HepG2 (cell line): ENCODE results near the gene EFNA2. TPM values are rescaled to one million over a fixed set of nuclear protein-coding genes. Genes with fewer than 3 reads are reported as not detected.
A peak's percentile ranks its signal among the peaks of the same experiment; 100 is the strongest.

Experiments used
- KDM4B ChIP-seq: sonication (generic); formaldehyde crosslinking; IDR thresholded peaks from 2 replicates; pipeline ENCODE4 v1.4.0; 2020; ENCODE audit warnings: missing genetic modification reagents
- MED1 ChIP-seq: sonication (generic); formaldehyde crosslinking; IDR thresholded peaks from 2 replicates; pipeline ENCODE4 v1.4.0; 2020; ENCODE audit warnings: missing genetic modification reagents
- MXI1 ChIP-seq: IDR thresholded peaks from 3 replicates; pipeline ENCODE4 v1.6.1; 2012; ENCODE audit warnings: low read depth, low read length, inconsistent platforms, borderline replicate concordance
- PTBP1 ChIP-seq: fragments of 200-400 bp; formaldehyde crosslinking; IDR thresholded peaks from 2 replicates; pipeline ENCODE4 v1.6.1; 2018; ENCODE audit warnings: low read length, low read depth; ENCODE audit not compliant: poor library complexity, severe bottlenecking
- SNAPC2 ChIP-seq: sonication (generic); formaldehyde crosslinking; IDR thresholded peaks from 2 replicates; pipeline ENCODE4 v1.8.1; 2022; ENCODE audit warnings: mild to moderate bottlenecking, missing genetic modification reagents
- TEAD2 ChIP-seq: sonication (generic); formaldehyde crosslinking; IDR thresholded peaks from 2 replicates; pipeline ENCODE4 v1.9.0; 2021; ENCODE audit warnings: missing genetic modification reagents
- ZNF101 ChIP-seq: sonication (generic); formaldehyde crosslinking; IDR thresholded peaks from 2 replicates; pipeline ENCODE4 v1.4.0; 2020; ENCODE audit warnings: mild to moderate bottlenecking, low read depth, missing genetic modification reagents, borderline replicate concordance
- ZNF225 ChIP-seq: sonication (generic); formaldehyde crosslinking; IDR thresholded peaks from 2 replicates; pipeline ENCODE4 v1.4.0; 2020; ENCODE audit warnings: mild to moderate bottlenecking, missing genetic modification reagents
- polyA plus RNA-seq, 8 experiments: library from polyadenylated mRNA; depleted of rRNA in 3 of 8; stranded (reverse) in 7 of 8; unstranded in 1 of 8; fragments of >200 nt; fragmentation: Illumina TruSeq in 4 of 8; extraction: Trizol in 4 of 8; gene quantifications; 2 replicates each; pipeline versions ENCODE4 v1.2.1 to v1.2.3, GENCODE V29; 2011 to 2016; ENCODE audit warnings: low read depth in 4 of 8, missing spikeins in 1 of 8, mixed read lengths in 1 of 8; ENCODE audit not compliant: insufficient read depth in 1 of 8
- total RNA-seq, 5 experiments: library from RNA; depleted of rRNA; stranded (reverse); fragments of >200 nt; fragmentation: Illumina TruSeq; extraction: Trizol; gene quantifications; 2 replicates each; pipeline ENCODE4 v1.2.3, GENCODE V29; 2016; ENCODE audit warnings: low read depth in 1 of 5
- TF ChIP-seq, protein P1 (sequence below): sonication (generic); formaldehyde crosslinking; IDR thresholded peaks from 2 replicates; pipeline ENCODE4 v1.5.1; 2020; ENCODE audit warnings: mild to moderate bottlenecking, missing genetic modification reagents, moderate library complexity
- TF ChIP-seq, protein P2 (sequence below): sonication (generic); formaldehyde crosslinking; IDR thresholded peaks from 2 replicates; pipeline ENCODE4 v1.4.0; 2020; ENCODE audit warnings: missing genetic modification reagents
- TF ChIP-seq, protein P3 (sequence below): sonication (generic); formaldehyde crosslinking; IDR thresholded peaks from one replicate; pipeline ENCODE4 v1.5.1; 2020; ENCODE audit warnings: mild to moderate bottlenecking, missing genetic modification reagents; ENCODE audit errors: not compliant biosample characterization
- TF ChIP-seq, protein P4 (sequence below), 2 experiments: IDR thresholded peaks; 2 replicates each; pipeline ENCODE4 v1.6.1; 2011 to 2012; ENCODE audit warnings: low read length in 2 of 2, borderline replicate concordance in 1 of 2, low read depth in 1 of 2, mild to moderate bottlenecking in 1 of 2, moderate library complexity in 1 of 2

The EFNA2 gene
- total and polyA plus RNA-seq, 2 of the 13 experiments (the other 11 are each of a cell fraction or from before 2014, with no cell fraction given), result 6.0 to 9.9 TPM

DNA sequence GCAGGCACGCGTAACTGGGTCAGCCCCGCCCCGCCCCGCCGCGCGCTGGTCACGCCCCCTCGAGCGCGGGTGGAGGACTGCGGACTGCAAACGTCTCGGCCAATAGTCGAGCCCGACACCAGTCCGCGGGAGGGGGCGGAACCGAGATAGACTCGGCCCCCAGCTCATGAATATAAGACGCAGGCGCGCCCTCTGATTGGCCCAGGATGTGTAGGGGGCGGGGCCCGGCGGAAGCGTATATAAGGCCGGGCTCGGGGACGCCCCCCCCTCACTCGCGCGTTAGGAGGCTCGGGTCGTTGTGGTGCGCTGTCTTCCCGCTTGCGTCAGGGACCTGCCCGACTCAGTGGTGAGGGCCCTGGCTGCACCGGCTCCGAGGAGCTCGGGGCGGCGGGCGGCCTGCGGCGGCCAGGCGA is 16.6 kb upstream of the EFNA2 start, which contains the start of gene CIRBP (continued):
- TF ChIP-seq, protein P1, sequence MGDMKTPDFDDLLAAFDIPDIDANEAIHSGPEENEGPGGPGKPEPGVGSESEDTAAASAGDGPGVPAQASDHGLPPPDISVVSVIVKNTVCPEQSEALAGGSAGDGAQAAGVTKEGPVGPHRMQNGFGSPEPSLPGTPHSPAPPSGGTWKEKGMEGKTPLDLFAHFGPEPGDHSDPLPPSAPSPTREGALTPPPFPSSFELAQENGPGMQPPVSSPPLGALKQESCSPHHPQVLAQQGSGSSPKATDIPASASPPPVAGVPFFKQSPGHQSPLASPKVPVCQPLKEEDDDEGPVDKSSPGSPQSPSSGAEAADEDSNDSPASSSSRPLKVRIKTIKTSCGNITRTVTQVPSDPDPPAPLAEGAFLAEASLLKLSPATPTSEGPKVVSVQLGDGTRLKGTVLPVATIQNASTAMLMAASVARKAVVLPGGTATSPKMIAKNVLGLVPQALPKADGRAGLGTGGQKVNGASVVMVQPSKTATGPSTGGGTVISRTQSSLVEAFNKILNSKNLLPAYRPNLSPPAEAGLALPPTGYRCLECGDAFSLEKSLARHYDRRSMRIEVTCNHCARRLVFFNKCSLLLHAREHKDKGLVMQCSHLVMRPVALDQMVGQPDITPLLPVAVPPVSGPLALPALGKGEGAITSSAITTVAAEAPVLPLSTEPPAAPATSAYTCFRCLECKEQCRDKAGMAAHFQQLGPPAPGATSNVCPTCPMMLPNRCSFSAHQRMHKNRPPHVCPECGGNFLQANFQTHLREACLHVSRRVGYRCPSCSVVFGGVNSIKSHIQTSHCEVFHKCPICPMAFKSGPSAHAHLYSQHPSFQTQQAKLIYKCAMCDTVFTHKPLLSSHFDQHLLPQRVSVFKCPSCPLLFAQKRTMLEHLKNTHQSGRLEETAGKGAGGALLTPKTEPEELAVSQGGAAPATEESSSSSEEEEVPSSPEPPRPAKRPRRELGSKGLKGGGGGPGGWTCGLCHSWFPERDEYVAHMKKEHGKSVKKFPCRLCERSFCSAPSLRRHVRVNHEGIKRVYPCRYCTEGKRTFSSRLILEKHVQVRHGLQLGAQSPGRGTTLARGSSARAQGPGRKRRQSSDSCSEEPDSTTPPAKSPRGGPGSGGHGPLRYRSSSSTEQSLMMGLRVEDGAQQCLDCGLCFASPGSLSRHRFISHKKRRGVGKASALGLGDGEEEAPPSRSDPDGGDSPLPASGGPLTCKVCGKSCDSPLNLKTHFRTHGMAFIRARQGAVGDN, result peak; percentile 48
- TF ChIP-seq MXI1, result peak; percentile 83; the same call in 2 of the 3 replicates
- TF ChIP-seq SNAPC2, result 0 out of 2 replicates have a peak, but pooled peaks have one; percentile 42
- TF ChIP-seq PTBP1, result peak; percentile 44
- TF ChIP-seq KDM4B (CRISPR knock-in tag), result peak; percentile 79; the same call in 1 of the 2 replicates
- TF ChIP-seq MED1 (CRISPR knock-in tag), result peak; percentile 49
- TF ChIP-seq ZNF101 (CRISPR knock-in tag), result 0 out of 2 replicates have a peak, but pooled peaks have one; percentile 18
- TF ChIP-seq ZNF225, result 0 out of 2 replicates have a peak, but pooled peaks have one; percentile 25
- TF ChIP-seq, protein P2, sequence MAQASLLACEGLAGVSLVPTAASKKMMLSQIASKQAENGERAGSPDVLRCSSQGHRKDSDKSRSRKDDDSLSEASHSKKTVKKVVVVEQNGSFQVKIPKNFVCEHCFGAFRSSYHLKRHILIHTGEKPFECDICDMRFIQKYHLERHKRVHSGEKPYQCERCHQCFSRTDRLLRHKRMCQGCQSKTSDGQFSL (CRISPR knock-in tag), result peak; percentile 98
- TF ChIP-seq, protein P3, sequence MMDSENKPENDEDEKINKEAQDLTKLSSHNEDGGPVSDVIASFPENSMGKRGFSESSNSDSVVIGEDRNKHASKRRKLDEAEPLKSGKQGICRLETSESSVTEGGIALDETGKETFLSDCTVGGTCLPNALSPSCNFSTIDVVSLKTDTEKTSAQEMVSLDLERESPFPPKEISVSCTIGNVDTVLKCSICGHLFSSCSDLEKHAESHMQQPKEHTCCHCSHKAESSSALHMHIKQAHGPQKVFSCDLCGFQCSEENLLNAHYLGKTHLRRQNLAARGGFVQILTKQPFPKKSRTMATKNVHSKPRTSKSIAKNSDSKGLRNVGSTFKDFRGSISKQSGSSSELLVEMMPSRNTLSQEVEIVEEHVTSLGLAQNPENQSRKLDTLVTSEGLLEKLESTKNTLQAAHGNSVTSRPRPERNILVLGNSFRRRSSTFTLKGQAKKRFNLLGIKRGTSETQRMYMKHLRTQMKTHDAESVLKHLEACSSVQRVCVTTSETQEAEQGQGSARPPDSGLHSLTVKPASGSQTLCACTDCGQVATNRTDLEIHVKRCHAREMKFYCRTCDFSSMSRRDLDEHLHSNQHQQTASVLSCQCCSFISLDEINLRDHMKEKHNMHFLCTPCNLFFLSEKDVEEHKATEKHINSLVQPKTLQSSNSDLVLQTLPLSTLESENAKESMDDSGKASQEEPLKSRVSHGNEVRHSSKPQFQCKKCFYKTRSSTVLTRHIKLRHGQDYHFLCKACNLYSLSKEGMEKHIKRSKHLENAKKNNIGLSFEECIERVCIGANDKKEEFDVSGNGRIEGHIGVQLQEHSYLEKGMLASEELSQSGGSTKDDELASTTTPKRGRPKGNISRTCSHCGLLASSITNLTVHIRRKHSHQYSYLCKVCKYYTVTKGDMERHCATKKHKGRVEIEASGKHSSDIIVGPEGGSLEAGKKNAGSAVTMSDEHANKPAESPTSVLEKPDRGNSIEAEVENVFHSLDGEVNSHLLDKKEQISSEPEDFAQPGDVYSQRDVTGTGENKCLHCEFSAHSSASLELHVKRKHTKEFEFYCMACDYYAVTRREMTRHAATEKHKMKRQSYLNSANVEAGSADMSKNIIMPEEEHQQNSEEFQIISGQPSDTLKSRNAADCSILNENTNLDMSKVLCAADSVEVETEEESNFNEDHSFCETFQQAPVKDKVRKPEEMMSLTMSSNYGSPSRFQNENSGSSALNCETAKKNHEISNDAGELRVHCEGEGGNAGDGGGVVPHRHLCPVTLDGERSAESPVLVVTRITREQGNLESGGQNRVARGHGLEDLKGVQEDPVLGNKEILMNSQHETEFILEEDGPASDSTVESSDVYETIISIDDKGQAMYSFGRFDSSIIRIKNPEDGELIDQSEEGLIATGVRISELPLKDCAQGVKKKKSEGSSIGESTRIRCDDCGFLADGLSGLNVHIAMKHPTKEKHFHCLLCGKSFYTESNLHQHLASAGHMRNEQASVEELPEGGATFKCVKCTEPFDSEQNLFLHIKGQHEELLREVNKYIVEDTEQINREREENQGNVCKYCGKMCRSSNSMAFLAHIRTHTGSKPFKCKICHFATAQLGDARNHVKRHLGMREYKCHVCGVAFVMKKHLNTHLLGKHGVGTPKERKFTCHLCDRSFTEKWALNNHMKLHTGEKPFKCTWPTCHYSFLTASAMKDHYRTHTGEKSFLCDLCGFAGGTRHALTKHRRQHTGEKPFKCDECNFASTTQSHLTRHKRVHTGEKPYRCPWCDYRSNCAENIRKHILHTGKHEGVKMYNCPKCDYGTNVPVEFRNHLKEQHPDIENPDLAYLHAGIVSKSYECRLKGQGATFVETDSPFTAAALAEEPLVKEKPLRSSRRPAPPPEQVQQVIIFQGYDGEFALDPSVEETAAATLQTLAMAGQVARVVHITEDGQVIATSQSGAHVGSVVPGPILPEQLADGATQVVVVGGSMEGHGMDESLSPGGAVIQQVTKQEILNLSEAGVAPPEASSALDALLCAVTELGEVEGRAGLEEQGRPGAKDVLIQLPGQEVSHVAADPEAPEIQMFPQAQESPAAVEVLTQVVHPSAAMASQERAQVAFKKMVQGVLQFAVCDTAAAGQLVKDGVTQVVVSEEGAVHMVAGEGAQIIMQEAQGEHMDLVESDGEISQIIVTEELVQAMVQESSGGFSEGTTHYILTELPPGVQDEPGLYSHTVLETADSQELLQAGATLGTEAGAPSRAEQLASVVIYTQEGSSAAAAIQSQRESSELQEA (CRISPR knock-in tag), result no peak
- TF ChIP-seq, protein P4, sequence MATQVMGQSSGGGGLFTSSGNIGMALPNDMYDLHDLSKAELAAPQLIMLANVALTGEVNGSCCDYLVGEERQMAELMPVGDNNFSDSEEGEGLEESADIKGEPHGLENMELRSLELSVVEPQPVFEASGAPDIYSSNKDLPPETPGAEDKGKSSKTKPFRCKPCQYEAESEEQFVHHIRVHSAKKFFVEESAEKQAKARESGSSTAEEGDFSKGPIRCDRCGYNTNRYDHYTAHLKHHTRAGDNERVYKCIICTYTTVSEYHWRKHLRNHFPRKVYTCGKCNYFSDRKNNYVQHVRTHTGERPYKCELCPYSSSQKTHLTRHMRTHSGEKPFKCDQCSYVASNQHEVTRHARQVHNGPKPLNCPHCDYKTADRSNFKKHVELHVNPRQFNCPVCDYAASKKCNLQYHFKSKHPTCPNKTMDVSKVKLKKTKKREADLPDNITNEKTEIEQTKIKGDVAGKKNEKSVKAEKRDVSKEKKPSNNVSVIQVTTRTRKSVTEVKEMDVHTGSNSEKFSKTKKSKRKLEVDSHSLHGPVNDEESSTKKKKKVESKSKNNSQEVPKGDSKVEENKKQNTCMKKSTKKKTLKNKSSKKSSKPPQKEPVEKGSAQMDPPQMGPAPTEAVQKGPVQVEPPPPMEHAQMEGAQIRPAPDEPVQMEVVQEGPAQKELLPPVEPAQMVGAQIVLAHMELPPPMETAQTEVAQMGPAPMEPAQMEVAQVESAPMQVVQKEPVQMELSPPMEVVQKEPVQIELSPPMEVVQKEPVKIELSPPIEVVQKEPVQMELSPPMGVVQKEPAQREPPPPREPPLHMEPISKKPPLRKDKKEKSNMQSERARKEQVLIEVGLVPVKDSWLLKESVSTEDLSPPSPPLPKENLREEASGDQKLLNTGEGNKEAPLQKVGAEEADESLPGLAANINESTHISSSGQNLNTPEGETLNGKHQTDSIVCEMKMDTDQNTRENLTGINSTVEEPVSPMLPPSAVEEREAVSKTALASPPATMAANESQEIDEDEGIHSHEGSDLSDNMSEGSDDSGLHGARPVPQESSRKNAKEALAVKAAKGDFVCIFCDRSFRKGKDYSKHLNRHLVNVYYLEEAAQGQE (IDR thresholded peaks at IDR 0.05; ENCODE audit: borderline replicate concordance in 1 of 2, low read depth in 1 of 2, low read length in 2 of 2), result peak in 1 of 2 experiments; percentile 52; a peak in 1 of 4 replicates
- TF ChIP-seq TEAD2, result no peak
